HG03039 (cell line): ENCODE measurements around the gene TAB2.

Source experiments
- ATAC-seq: cut with Tn5 transposase; IDR thresholded peaks from one replicate; pipeline ENCODE4 v1.9.1; 2021; ENCODE audit warnings: mild to moderate bottlenecking, moderate library complexity; ENCODE audit not compliant: unreplicated experiment

TAB2 gene

GRCh38 chr6:149317644-149318571 is at the start of gene TAB2:
TSS of gene TAB2 (plus strand) at chr6:149317712. CDS start at chr6:149369998, 52,286 bp downstream.
- peak; percentile 20 for ATAC-seq

GRCh38 chr6:149268146-149268545 is 49.4 kb upstream of the TAB2 start:
- no peak for ATAC-seq

GRCh38 chr6:149268768-149269167 is 48.7 kb upstream of the TAB2 start:
- no peak for ATAC-seq

- ATAC-seq, result no peak
Observed at GRCh38 chr6:149270616-149271015, 46.9 kb upstream of the TAB2 start.

GRCh38 chr6:149271348-149272340 is 45.9 kb upstream of the TAB2 start:
- ATAC-seq, result no peak

- ATAC-seq, result no peak
Observed at GRCh38 chr6:149273318-149273717, 44.2 kb upstream of the TAB2 start.

- no peak for ATAC-seq
Observed at GRCh38 chr6:149275621-149276020, 41.9 kb upstream of the TAB2 start.

GRCh38 chr6:149277621-149278020 is 39.9 kb upstream of the TAB2 start:
- ATAC-seq, result no peak

- ATAC-seq, result no peak
Observed at GRCh38 chr6:149278997-149279396, 38.5 kb upstream of the TAB2 start.

GRCh38 chr6:149284904-149285303 is 32.6 kb upstream of the TAB2 start:
- no peak for ATAC-seq

GRCh38 chr6:149285626-149286025 is 31.9 kb upstream of the TAB2 start:
- no peak for ATAC-seq

- ATAC-seq, result no peak
Observed at GRCh38 chr6:149286905-149287304, 30.6 kb upstream of the TAB2 start.

GRCh38 chr6:149289192-149289781 is 28.2 kb upstream of the TAB2 start:
- ATAC-seq, result no peak

GRCh38 chr6:149289966-149290365 is 27.5 kb upstream of the TAB2 start:
- no peak for ATAC-seq

- no peak for ATAC-seq
Observed at GRCh38 chr6:149293244-149293643, 24.3 kb upstream of the TAB2 start.

- no peak for ATAC-seq
Observed at GRCh38 chr6:149300563-149300962, 16.9 kb upstream of the TAB2 start.

- ATAC-seq, result no peak
Observed at GRCh38 chr6:149302723-149303122, 14.8 kb upstream of the TAB2 start.

GRCh38 chr6:149303468-149303867 is 14.0 kb upstream of the TAB2 start:
- no peak for ATAC-seq

GRCh38 chr6:149305372-149305771 is 12.1 kb upstream of the TAB2 start:
- no peak for ATAC-seq

GRCh38 chr6:149306967-149307366 is 10.5 kb upstream of the TAB2 start:
- no peak for ATAC-seq

GRCh38 chr6:149311293-149311692 is 6.2 kb upstream of the TAB2 start:
- ATAC-seq, result no peak
